LNCAP (cell line): Measurements from ENCODE around the gene CALHM2.

Source experiments
- CTCF ChIP-seq: fragments of 450-650 bp; IDR thresholded peaks from 2 replicates; pipeline ENCODE4 v1.5.1; 2017; ENCODE audit warnings: mild to moderate bottlenecking

Gene CALHM2

GRCh38 chr10:103451091-103451813 is 918 bp downstream of the CALHM2 start:
- no peak for TF ChIP-seq CTCF

- TF ChIP-seq CTCF, result no peak
Measured at GRCh38 chr10:103450201-103450695, 1.9 kb downstream of the CALHM2 start.

- TF ChIP-seq CTCF, result no peak
Measured at GRCh38 chr10:103449208-103450144, 2.7 kb downstream of the CALHM2 start.

- TF ChIP-seq CTCF, result no peak
Measured at GRCh38 chr10:103448746-103449145, 3.4 kb downstream of the CALHM2 start.

GRCh38 chr10:103447187-103447586 is 5.0 kb downstream of the CALHM2 start:
- no peak for TF ChIP-seq CTCF

- TF ChIP-seq CTCF, result no peak
Measured at GRCh38 chr10:103445767-103446567, 6.2 kb downstream of the CALHM2 start.

- no peak for TF ChIP-seq CTCF
Measured at GRCh38 chr10:103445366-103445765, 6.8 kb downstream of the CALHM2 start.
